Mesothelial cell of epicardium (in vitro differentiated cells): ENCODE data around the gene DEAF1. TPM values are rescaled to one million over a fixed set of nuclear protein-coding genes. Genes with fewer than 3 reads are reported as not detected.

Source experiments
- DNase-seq, 2 experiments: peaks; one replicate each; pipeline ENCODE4 v3.0.0; 2021; ENCODE audit warnings: low spot score in 2 of 2; ENCODE audit not compliant: unreplicated experiment in 2 of 2
- H3K27ac Mint-ChIP-seq: 2 replicates; pipeline ENCODE4 v1.8.0; 2021; ENCODE audit warnings: mixed read lengths
- H3K27me3 Mint-ChIP-seq: 2 replicates; pipeline ENCODE4 v1.8.0; 2021; ENCODE audit warnings: low read depth, mixed read lengths
- H3K36me3 Mint-ChIP-seq: 2 replicates; pipeline ENCODE4 v1.8.0; 2021; ENCODE audit warnings: mixed read lengths
- H3K4me1 Mint-ChIP-seq: 2 replicates; pipeline ENCODE4 v1.8.0; 2021; ENCODE audit warnings: mixed read lengths
- H3K4me3 Mint-ChIP-seq: 2 replicates; pipeline ENCODE4 v1.8.0; 2021; ENCODE audit warnings: mild to moderate bottlenecking, moderate library complexity, mixed read lengths
- H3K9me3 Mint-ChIP-seq: 2 replicates; pipeline ENCODE4 v1.8.0; 2021; ENCODE audit warnings: mixed read lengths
- CTCF ChIP-seq: fragments of 200-600 bp; sonication (generic); IDR thresholded peaks from one replicate; pipeline ENCODE4 v1.5.0; 2021; ENCODE audit warnings: antibody characterized with exemption; ENCODE audit not compliant: unreplicated experiment
- total RNA-seq: library from RNA; stranded (reverse); gene quantifications from 3 replicates; pipeline ENCODE4 v1.2.1, GENCODE V29; 2021

The DEAF1 gene
- total RNA-seq, 1 donor from 2014 or later = 64.0 TPM

DNA sequence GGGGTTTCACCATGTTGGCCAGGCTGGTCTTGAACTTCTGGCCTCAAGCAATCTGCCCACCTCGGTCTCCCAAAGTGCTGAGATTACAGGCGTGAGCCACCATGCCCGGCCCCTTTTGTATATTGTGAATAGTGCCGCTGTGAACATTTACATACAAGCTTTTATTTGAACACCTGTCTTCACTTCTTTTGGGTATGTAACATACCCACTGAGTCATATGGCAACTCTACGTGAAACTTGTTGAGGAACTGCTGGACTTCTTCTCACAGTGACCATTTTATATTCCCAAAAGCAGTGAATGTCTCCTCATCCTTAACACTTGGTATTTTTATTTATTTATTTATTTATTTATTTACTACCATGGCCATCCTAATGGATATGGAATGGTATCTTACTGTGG lies 64.2 kb downstream of the DEAF1 start:
- Mint-ChIP-seq H3K27me3 (peaks cover 35% of the 10 kb centered on the region), H3K4me1 (peaks cover 4% of the 10 kb centered on the region), H3K9me3 (no peaks in the 10 kb centered on the region), H3K36me3 (peaks cover 14% of the 10 kb centered on the region), H3K27ac (no peak overlapping the region), H3K4me3 (no peak overlapping the region)
- DNase-seq = no peak
- TF ChIP-seq CTCF = no peak

DNA sequence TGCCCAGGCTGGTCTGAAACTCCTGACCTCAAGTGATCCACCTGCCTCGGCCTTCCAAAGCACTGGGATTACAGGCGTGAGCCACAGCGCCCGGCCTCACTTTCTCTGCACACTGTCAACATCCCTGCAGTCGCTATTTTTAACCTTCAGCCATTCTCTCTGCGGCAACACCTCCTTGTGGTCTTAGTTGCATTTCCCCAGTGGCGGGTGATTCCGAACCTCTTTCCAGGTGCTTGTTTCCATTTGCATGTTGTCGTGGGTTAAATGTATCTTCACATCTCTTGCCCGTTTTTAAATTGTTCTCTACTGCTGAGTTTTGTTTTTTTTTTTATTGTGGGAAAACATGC lies 65.8 kb downstream of the DEAF1 start:
- Mint-ChIP-seq H3K36me3 (peaks cover 12% of the 10 kb centered on the region), H3K9me3 (no peaks in the 10 kb centered on the region), H3K4me3 (no peak overlapping the region), H3K27ac (no peak overlapping the region), H3K4me1 (peaks cover 4% of the 10 kb centered on the region), H3K27me3 (peaks cover 22% of the 10 kb centered on the region)
- no peak for TF ChIP-seq CTCF
- no peak for DNase-seq

DNA sequence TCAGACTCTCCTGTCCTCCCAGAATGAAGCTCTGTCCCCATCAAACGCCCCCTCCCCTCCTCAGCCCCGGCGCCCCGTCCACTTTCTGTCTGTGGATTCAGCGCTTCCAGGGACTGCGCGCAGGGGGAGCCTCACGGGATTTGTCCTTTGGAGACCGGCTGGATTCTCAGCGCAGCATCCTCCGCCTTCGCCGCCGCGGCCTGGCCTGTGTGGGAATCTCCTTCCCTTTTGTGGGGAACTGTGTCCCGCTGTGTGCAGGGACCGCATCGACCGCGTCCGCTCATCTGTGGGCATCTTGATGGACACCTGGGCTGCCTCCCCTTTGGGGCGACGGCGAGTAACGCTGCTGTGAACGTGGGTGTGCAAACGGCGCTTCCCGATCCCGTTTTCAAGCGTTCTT lies 67.0 kb downstream of the DEAF1 start:
- no peak overlapping the region for H3K27ac Mint-ChIP-seq
- H3K9me3 Mint-ChIP-seq = no peaks in the 10 kb centered on the region
- peaks cover 4% of the 10 kb centered on the region for H3K4me1 Mint-ChIP-seq
- TF ChIP-seq CTCF = no peak
- peaks cover 12% of the 10 kb centered on the region for H3K36me3 Mint-ChIP-seq
- peak in 1 of 2 experiments; percentile 19 for DNase-seq
- H3K4me3 Mint-ChIP-seq = peak overlapping the region; percentile 38
- peaks cover 22% of the 10 kb centered on the region for H3K27me3 Mint-ChIP-seq

GRCh38 chr11:627308-627576 lies 67.8 kb downstream of the DEAF1 start:
- H3K27ac Mint-ChIP-seq = no peak overlapping the region
- no peak for TF ChIP-seq CTCF
- peaks cover 9% of the 10 kb centered on the region for H3K36me3 Mint-ChIP-seq
- H3K9me3 Mint-ChIP-seq = no peaks in the 10 kb centered on the region
- DNase-seq = peak in 1 of 2 experiments; percentile 17
- H3K4me3 Mint-ChIP-seq = no peak overlapping the region
- H3K27me3 Mint-ChIP-seq = peaks cover 22% of the 10 kb centered on the region
- H3K4me1 Mint-ChIP-seq = peaks cover 4% of the 10 kb centered on the region

DNA sequence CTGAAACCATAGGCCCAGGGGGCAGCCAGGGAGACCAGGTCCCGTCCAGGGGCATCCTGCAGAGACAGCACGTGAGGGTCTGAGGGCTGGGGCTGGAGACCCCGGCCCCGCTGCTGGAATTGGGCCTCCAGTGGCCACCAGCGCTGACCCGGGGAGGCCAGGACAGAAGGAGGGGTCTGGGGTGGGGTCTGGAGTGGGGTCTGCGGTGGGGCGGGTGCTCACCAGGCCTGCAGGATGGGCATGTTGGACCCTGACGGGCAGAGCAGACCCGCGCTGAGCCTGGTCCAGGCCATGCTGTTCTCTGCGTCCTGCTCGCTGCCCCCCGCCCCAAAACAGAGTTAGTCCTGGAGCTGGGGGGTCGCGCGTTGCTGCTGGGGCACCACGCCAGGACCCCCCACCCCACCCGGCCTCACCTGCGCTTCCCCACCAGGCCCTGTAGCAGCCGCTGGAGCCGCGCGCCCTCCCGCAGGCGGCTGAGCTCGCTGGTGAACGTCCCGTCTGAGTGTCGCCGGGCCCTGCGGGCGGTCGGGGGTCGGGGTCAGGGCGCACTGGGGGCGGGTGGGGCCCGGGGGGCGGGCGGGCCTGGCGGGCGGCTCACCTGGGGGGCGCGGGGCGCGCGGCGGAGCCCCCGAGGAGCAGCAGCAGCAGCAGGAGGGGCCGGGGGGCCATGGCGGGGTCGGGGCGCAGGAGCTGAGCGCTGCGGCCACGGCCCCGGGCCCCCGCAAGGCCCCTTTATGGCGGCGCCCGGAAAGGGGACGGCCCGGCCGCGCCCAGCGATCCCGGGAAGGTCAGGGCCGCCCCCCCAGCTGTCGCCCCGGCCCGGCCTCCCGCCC lies 68.3 kb downstream of the DEAF1 start, which contains the start of gene SCT:
Gene SCT (minus strand): TSS at position 707 of the 833 bp plus-strand sequence. CDS start 38 bp downstream, at position 669.
- Mint-ChIP-seq H3K4me3 (peak within 1 kb of the TSS; percentile 38), H3K27ac (no peak within 1 kb of the TSS)

More for the DNA sequence above, 68.3 kb downstream of the DEAF1 start, which contains the start of gene SCT:
- peaks cover 4% of the 10 kb centered on the region for H3K4me1 Mint-ChIP-seq
- H3K9me3 Mint-ChIP-seq = no peaks in the 10 kb centered on the region
- TF ChIP-seq CTCF = no peak
- H3K27me3 Mint-ChIP-seq = peaks cover 22% of the 10 kb centered on the region
- peaks cover 9% of the 10 kb centered on the region for H3K36me3 Mint-ChIP-seq
- peak in 1 of 2 experiments; percentile 16 for DNase-seq
